CD4-positive, alpha-beta T cell (primary cell): Measurements from ENCODE around the gene FLRT2. TPM values are rescaled to one million over a fixed set of nuclear protein-coding genes. Genes with fewer than 3 reads are reported as not detected.

Source experiments
- ATAC-seq: fragments of 200-7000 bp; cut with Tn5 transposase; one replicate; pipeline ENCODE4 v1.10.0; 2022; ENCODE audit warnings: mild to moderate bottlenecking; ENCODE audit not compliant: poor library complexity
- CTCF ChIA-PET: fragments of 350-600 bp; sonication (Branson Sonifier 250); formaldehyde crosslinking; loops from one replicate; lab custom pipeline; 2021; ENCODE audit warnings: antibody characterized with exemption, inconsistent platforms; lab: Charles Lee
- POLR2A ChIA-PET: fragments of 350-600 bp; sonication (Branson Sonifier 250); formaldehyde crosslinking; loops from one replicate; lab custom pipeline; 2021; ENCODE audit warnings: antibody characterized with exemption, inconsistent platforms; lab: Charles Lee
- DNase-seq, 14 experiments: peaks; one replicate each; pipeline ENCODE4 v3.0.0-alpha.2; 2013 to 2020; ENCODE audit warnings: mixed read lengths in 2 of 14
- H3K27ac ChIP-seq, 2 donors: one replicate each; pipeline versions ENCODE4 v1.5.1 to v1.7.0; 2013; ENCODE audit warnings: low read length in 2 of 2, low read depth in 1 of 2, mild to moderate bottlenecking in 1 of 2
- H3K27me3 ChIP-seq, 2 experiments: 1 replicate in 1 of 2; 2 replicates in 1 of 2; pipeline versions ENCODE4 v1.6.1 to v1.7.0; 2013; ENCODE audit warnings: low read length in 2 of 2, control low read depth in 1 of 2, mild to moderate bottlenecking in 1 of 2, moderate library complexity in 1 of 2; ENCODE audit not compliant: insufficient read depth in 2 of 2, control insufficient read depth in 1 of 2
- H3K36me3 ChIP-seq: one replicate; pipeline ENCODE4 v1.6.1; 2013; ENCODE audit warnings: low read length, control low read depth; ENCODE audit not compliant: insufficient read depth
- H3K4me1 ChIP-seq: one replicate; pipeline ENCODE4 v1.6.1; 2013; ENCODE audit warnings: low read length, control low read depth; ENCODE audit not compliant: insufficient read depth
- H3K4me3 ChIP-seq: one replicate; pipeline ENCODE4 v1.5.1; 2013; ENCODE audit warnings: mild to moderate bottlenecking, low read length, moderate library complexity
- H3K9me3 ChIP-seq, 2 experiments: 1 replicate in 1 of 2; 2 replicates in 1 of 2; pipeline versions ENCODE4 v1.6.1 to v1.7.0; 2013; ENCODE audit warnings: low read length in 2 of 2, mild to moderate bottlenecking in 2 of 2, control low read depth in 1 of 2, moderate library complexity in 1 of 2; ENCODE audit not compliant: control insufficient read depth in 1 of 2, insufficient read depth in 1 of 2
- H3K27ac Mint-ChIP-seq: one replicate; pipeline ENCODE4 v1.8.0; 2020; ENCODE audit warnings: mixed read lengths
- H3K27me3 Mint-ChIP-seq: one replicate; pipeline ENCODE4 v1.8.0; 2021; ENCODE audit warnings: mixed read lengths
- H3K36me3 Mint-ChIP-seq: one replicate; pipeline ENCODE4 v1.8.0; 2021; ENCODE audit warnings: low read depth, mixed read lengths
- H3K4me1 Mint-ChIP-seq: one replicate; pipeline ENCODE4 v1.8.0; 2021; ENCODE audit warnings: low read depth, mixed read lengths
- H3K4me3 Mint-ChIP-seq: one replicate; pipeline ENCODE4 v1.8.0; 2020; ENCODE audit warnings: mild to moderate bottlenecking, mixed read lengths
- H3K9me3 Mint-ChIP-seq: one replicate; pipeline ENCODE4 v1.8.0; 2020; ENCODE audit warnings: mixed read lengths
- CTCF ChIP-seq: fragments of 200-600 bp; IDR thresholded peaks from one replicate; pipeline ENCODE4 v1.8.0; 2022; ENCODE audit warnings: antibody characterized with exemption, mild to moderate bottlenecking
- intact Hi-C, 2 experiments: fragments of 100-400 bp; cut with DNase I in 1 of 2; cut with micrococcal nuclease in 1 of 2; formaldehyde crosslinking; loops; one replicate each; pipeline versions ENCODE4 v1.15.1 to v1.9.0; 2023 to 2025; cut with DNase I, micrococcal nuclease
- total RNA-seq, 174 experiments: library from RNA in 2 of 174; stranded (reverse) in 2 of 174; gene quantifications; one replicate each; pipeline ENCODE4 v1.2.3 and lab custom pipeline; 2021 to 2026

Gene FLRT2
- total RNA-seq, 2 experiments from 2014 or later: not detected

- Histone ChIP-seq H3K27ac (no peak overlapping the region), H3K27me3 (no peaks in the 10 kb centered on the region), H3K36me3 (no peaks in the 10 kb centered on the region), H3K4me3 (no peak overlapping the region), H3K9me3 (no peaks in the 10 kb centered on the region), H3K4me1 (no peaks in the 10 kb centered on the region)
- intact Hi-C loops: no loop called here
- H3K27ac Mint-ChIP-seq: no peak overlapping the region
- ATAC-seq (no peak), DNase-seq (no peak)
- H3K4me1 Mint-ChIP-seq: no peaks in the 10 kb centered on the region
- ChIA-PET CTCF (no interaction called here), POLR2A (interaction anchor here (0.6 kb wide), 1 partner anchor 377 kb away, joined by 3 read pairs; no protein-coding TSS in a partner anchor)
- no peaks in the 10 kb centered on the region for H3K27me3 Mint-ChIP-seq
- H3K4me3 Mint-ChIP-seq: no peak overlapping the region
- no peaks in the 10 kb centered on the region for H3K36me3 Mint-ChIP-seq
- no peak for TF ChIP-seq CTCF
- H3K9me3 Mint-ChIP-seq: no peaks in the 10 kb centered on the region
These were observed 43.5 kb downstream of the FLRT2 start for GRCh38 chr14:85573406-85573805.

GRCh38 chr14:85574853-85575616, 45.1 kb downstream of the FLRT2 start:
- Mint-ChIP-seq H3K27ac (no peak overlapping the region), H3K9me3 (no peaks in the 10 kb centered on the region), H3K27me3 (no peaks in the 10 kb centered on the region), H3K4me1 (no peaks in the 10 kb centered on the region), H3K36me3 (no peaks in the 10 kb centered on the region), H3K4me3 (no peak overlapping the region)
- CTCF ChIA-PET: no interaction called here
- ATAC-seq: no peak
- H3K4me3 ChIP-seq: no peak overlapping the region
- no peaks in the 10 kb centered on the region for H3K27me3 ChIP-seq
- DNase-seq: no peak
- no peaks in the 10 kb centered on the region for H3K36me3 ChIP-seq
- no peak overlapping the region for H3K27ac ChIP-seq
- H3K9me3 ChIP-seq: no peaks in the 10 kb centered on the region
- intact Hi-C loops: no loop called here
- no peaks in the 10 kb centered on the region for H3K4me1 ChIP-seq
- TF ChIP-seq CTCF: no peak
- POLR2A ChIA-PET: no interaction called here

GRCh38 chr14:85575617-85575898, 45.6 kb downstream of the FLRT2 start:
- H3K4me1 ChIP-seq: no peaks in the 10 kb centered on the region
- H3K4me3 Mint-ChIP-seq: no peak overlapping the region
- H3K27me3 Mint-ChIP-seq: no peaks in the 10 kb centered on the region
- no peak for TF ChIP-seq CTCF
- H3K36me3 ChIP-seq: no peaks in the 10 kb centered on the region
- no peak for DNase-seq
- H3K4me3 ChIP-seq: no peak overlapping the region
- no peak overlapping the region for H3K27ac Mint-ChIP-seq
- intact Hi-C loops: no loop called here
- no peaks in the 10 kb centered on the region for H3K27me3 ChIP-seq
- no peaks in the 10 kb centered on the region for H3K9me3 Mint-ChIP-seq
- H3K9me3 ChIP-seq: no peaks in the 10 kb centered on the region
- no peaks in the 10 kb centered on the region for H3K36me3 Mint-ChIP-seq
- ATAC-seq: no peak
- no peaks in the 10 kb centered on the region for H3K4me1 Mint-ChIP-seq
- H3K27ac ChIP-seq: no peak overlapping the region
- ChIA-PET CTCF (no interaction called here), POLR2A (no interaction called here)
